Measurements from ENCODE around the gene MAFB.

MAFB gene

DNA sequence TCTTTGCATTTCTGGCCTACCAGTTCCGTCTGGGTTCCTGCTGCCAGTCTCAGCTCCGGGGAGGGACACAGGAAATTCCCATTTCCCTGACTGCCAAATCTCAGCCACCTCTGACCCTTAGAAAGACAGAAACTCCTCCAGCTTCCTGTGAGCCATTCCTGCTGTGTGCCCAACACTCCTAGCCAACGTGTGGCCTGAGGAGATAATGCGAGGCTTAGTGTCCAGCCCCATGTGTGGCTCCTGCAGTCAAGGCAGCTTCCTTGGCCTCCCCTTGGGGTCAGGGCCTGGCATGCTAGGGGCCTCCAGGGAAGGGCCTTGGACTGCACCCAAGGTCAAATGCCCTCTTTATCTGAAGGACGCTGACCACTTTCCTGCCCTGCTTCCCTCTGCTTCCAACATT is 45.1 kb downstream of the MAFB start:
- H3K36me3 ChIP-seq (replicated peaks) = no peaks in the 10 kb centered on the region
- no peak overlapping the region for H3K4me3 ChIP-seq (ENCODE audit: low read depth, low read length)
- no peaks in the 10 kb centered on the region for H3K27me3 ChIP-seq (replicated peaks)
- H3K27ac ChIP-seq = no peak overlapping the region
- DNase-seq = no peak
- in situ Hi-C loops (cut with HindIII; ENCODE audit: low pct_ligation_motif_present, low sequenced_read_pairs) = no loop called here
- TF ChIP-seq, protein P1, sequence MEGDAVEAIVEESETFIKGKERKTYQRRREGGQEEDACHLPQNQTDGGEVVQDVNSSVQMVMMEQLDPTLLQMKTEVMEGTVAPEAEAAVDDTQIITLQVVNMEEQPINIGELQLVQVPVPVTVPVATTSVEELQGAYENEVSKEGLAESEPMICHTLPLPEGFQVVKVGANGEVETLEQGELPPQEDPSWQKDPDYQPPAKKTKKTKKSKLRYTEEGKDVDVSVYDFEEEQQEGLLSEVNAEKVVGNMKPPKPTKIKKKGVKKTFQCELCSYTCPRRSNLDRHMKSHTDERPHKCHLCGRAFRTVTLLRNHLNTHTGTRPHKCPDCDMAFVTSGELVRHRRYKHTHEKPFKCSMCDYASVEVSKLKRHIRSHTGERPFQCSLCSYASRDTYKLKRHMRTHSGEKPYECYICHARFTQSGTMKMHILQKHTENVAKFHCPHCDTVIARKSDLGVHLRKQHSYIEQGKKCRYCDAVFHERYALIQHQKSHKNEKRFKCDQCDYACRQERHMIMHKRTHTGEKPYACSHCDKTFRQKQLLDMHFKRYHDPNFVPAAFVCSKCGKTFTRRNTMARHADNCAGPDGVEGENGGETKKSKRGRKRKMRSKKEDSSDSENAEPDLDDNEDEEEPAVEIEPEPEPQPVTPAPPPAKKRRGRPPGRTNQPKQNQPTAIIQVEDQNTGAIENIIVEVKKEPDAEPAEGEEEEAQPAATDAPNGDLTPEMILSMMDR (IDR thresholded peaks at IDR 0.05; ENCODE audit: low read depth, low read length, missing control alignments) = no peak

DNA sequence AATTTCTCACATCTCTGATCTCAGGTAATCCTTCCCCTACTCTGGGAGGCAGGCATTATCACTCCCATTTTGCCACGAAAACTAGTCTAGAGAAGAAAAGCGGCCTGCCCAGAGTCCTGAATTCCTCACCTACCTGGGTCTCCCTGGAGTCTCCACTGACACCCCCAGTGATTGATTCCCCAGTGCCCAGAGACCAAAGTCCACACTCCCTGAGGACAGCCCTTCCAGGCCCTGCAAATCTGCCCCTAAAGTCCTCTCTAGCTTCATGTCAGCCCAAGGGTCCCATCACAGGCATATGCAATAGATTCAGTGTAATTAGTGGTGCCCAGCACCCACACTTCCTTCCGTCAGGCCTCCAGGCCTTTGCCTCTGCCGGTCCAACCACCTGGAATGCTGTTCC is 47.2 kb downstream of the MAFB start:
- Histone ChIP-seq H3K27me3 (replicated peaks) (no peaks in the 10 kb centered on the region), H3K27ac (no peak overlapping the region), H3K4me3 (ENCODE audit: low read depth, low read length) (no peak overlapping the region), H3K36me3 (replicated peaks) (no peaks in the 10 kb centered on the region)
- in situ Hi-C loops (cut with HindIII; ENCODE audit: low pct_ligation_motif_present, low sequenced_read_pairs) = no loop called here
- no peak for DNase-seq
- TF ChIP-seq, protein P1 (IDR thresholded peaks at IDR 0.05; ENCODE audit: low read depth, low read length, missing control alignments) = no peak

DNA sequence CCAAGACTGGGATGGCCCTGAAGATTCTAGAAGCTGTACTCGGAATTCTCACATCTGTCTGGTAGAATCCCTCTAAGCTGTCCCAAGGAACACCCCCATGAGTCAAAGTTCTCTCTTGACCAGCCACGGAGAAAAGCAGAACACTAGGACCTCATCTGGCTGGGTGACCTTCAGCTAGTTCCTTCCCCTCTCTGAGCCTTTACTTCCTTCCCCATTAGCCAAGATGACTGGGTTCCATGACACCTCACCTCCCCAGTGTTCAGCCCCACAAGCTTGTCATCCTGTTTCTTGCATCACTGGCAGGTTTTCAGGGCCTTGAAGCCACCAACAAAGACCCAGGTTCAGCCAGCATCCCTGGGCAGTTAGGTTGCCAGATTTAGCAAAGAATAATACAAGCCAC is 47.8 kb downstream of the MAFB start:
- no peaks in the 10 kb centered on the region for H3K27me3 ChIP-seq (replicated peaks)
- H3K4me3 ChIP-seq (ENCODE audit: low read depth, low read length) = no peak overlapping the region
- H3K36me3 ChIP-seq (replicated peaks) = no peaks in the 10 kb centered on the region
- TF ChIP-seq, protein P1 (IDR thresholded peaks at IDR 0.05; ENCODE audit: low read depth, low read length, missing control alignments) = no peak
- in situ Hi-C loops (cut with HindIII; ENCODE audit: low pct_ligation_motif_present, low sequenced_read_pairs) = no loop called here
- DNase-seq = no peak
- H3K27ac ChIP-seq = no peak overlapping the region

DNA sequence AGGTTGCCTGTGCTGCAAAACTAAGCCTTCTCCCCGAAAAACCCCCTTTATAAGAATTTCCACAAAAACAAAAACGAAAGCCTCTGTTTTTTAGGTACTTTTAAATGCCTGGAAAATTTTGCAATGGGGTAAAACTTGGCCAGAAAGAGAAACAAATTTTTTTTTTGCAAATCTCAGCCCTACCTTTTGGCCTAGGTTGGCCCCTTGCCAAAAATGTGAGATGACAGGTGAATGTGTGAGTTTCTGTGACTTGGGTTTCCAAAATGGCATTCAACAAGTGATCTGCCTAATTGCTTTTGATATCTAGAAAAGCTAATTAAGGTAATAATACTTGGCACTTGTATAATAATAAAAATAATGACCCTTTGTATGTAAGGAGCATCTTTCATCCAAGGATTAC is 48.4 kb downstream of the MAFB start:
- Histone ChIP-seq H3K4me3 (ENCODE audit: low read depth, low read length) (no peak overlapping the region), H3K27ac (no peak overlapping the region), H3K36me3 (replicated peaks) (no peaks in the 10 kb centered on the region), H3K27me3 (replicated peaks) (no peaks in the 10 kb centered on the region)
- in situ Hi-C loops (cut with HindIII; ENCODE audit: low pct_ligation_motif_present, low sequenced_read_pairs) = no loop called here
- DNase-seq = no peak
- TF ChIP-seq, protein P1 (IDR thresholded peaks at IDR 0.05; ENCODE audit: low read depth, low read length, missing control alignments) = no peak

DNA sequence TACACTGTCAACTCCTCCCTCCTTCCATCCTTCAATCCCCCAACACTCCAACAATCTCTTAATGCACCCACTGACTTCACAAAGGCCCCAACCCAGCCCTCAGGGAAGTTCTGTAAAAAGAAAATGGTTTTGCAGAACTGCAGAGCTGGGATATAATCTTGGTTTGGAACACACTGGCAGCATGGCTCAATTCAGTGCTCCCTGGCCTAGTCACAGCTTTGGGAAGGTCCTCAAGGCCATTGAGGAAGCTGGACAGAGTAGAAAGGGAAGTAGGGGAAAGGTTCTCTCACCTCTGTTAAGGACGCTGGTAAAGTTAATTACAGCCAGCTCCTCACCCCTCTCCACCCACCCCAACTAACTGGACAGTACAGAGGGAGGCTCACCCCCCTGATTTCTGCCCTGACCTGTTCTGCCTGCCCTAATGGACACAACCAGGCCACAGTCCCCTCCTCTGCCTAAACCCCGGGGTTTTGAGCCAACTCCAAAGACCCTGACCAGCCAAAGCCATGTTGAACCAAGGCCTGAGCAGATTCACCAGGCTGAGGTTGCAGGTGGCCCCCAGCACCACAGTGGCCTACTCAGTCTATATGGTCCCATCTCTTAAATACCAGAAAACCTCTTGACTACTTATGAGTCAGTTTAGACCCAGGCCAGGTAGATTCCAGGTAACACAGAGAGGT is 49.2 kb downstream of the MAFB start:
- no peak overlapping the region for H3K4me3 ChIP-seq (ENCODE audit: low read depth, low read length)
- in situ Hi-C loops (cut with HindIII; ENCODE audit: low pct_ligation_motif_present, low sequenced_read_pairs) = no loop called here
- H3K27ac ChIP-seq = no peak overlapping the region
- H3K36me3 ChIP-seq (replicated peaks) = no peaks in the 10 kb centered on the region
- TF ChIP-seq, protein P1 (IDR thresholded peaks at IDR 0.05; ENCODE audit: low read depth, low read length, missing control alignments) = no peak
- no peaks in the 10 kb centered on the region for H3K27me3 ChIP-seq (replicated peaks)
- DNase-seq = no peak

DNA sequence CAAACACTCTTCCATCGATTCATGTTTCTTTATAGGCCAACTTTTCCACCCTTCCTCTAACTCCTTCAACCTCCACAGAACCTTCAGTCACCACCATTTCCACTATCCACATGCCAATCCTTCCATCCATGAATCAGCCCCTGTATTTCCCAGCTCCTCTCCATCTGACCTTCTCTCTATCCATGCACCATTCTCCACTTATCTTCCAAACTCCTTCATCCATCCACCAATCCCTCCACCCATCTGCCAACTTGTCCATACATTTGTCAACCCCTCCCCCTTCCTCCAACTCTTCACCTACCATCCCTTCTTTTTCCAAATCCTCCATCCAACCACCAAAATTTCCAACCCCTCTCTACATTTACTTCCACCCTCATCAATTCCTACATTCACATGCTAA is 49.9 kb downstream of the MAFB start:
- Histone ChIP-seq H3K36me3 (replicated peaks) (no peaks in the 10 kb centered on the region), H3K4me3 (ENCODE audit: low read depth, low read length) (no peak overlapping the region), H3K27ac (no peak overlapping the region), H3K27me3 (replicated peaks) (no peaks in the 10 kb centered on the region)
- in situ Hi-C loops (cut with HindIII; ENCODE audit: low pct_ligation_motif_present, low sequenced_read_pairs) = no loop called here
- no peak for DNase-seq
- TF ChIP-seq, protein P1 (IDR thresholded peaks at IDR 0.05; ENCODE audit: low read depth, low read length, missing control alignments) = no peak

Data from brain microvascular endothelial cell (primary cell).